NT2/D1 (cell line): ENCODE measurements around the gene LRRC32.

ENCODE experiments used
- DNase-seq: peaks from one replicate; pipeline ENCODE4 v3.0.0-alpha.2; 2011; ENCODE audit warnings: low read depth, low spot score
- H3K27me3 ChIP-seq: 2 replicates; pipeline ENCODE4 v1.6.0; 2011; ENCODE audit warnings: mild to moderate bottlenecking; ENCODE audit not compliant: insufficient read length, insufficient read depth
- H3K36me3 ChIP-seq: 2 replicates; pipeline ENCODE4 v1.6.1; 2011; ENCODE audit warnings: mild to moderate bottlenecking, low read length, mixed read lengths; ENCODE audit not compliant: insufficient read depth, insufficient read length
- H3K4me1 ChIP-seq: 2 replicates; pipeline ENCODE4 v1.5.1; 2011; ENCODE audit not compliant: insufficient read depth, insufficient read length
- H3K4me3 ChIP-seq: 2 replicates; pipeline ENCODE4 v1.5.1; 2011; ENCODE audit warnings: low read depth; ENCODE audit not compliant: insufficient read length
- H3K9ac ChIP-seq: 2 replicates; pipeline ENCODE4 v1.6.0; 2011; ENCODE audit warnings: low read depth; ENCODE audit not compliant: insufficient read length
- H3K9me3 ChIP-seq: 2 replicates; pipeline ENCODE4 v1.5.1; 2011; ENCODE audit warnings: mild to moderate bottlenecking, low read length; ENCODE audit not compliant: insufficient read depth
- SUZ12 ChIP-seq: IDR thresholded peaks from 2 replicates; pipeline ENCODE4 v1.6.1; 2011; ENCODE audit not compliant: insufficient read length, insufficient read depth; ENCODE audit errors: extremely low read depth
- YY1 ChIP-seq: IDR thresholded peaks from 2 replicates; pipeline ENCODE4 v1.6.1; 2011; ENCODE audit not compliant: insufficient read length, insufficient read depth
- ZNF274 ChIP-seq: IDR thresholded peaks from 2 replicates; pipeline ENCODE4 v1.6.1; 2011; ENCODE audit warnings: mild to moderate bottlenecking, low read depth, low read length

The LRRC32 gene

GRCh38 chr11:76684516-76684915, 14.0 kb upstream of the LRRC32 start:
- Histone ChIP-seq H3K4me1 (peaks cover 4% of the 10 kb centered on the region), H3K36me3 (no peaks in the 10 kb centered on the region), H3K9me3 (peaks cover 10% of the 10 kb centered on the region; the same call in 1 of the 2 replicates), H3K9ac (no peak overlapping the region), H3K27me3 (peaks cover 18% of the 10 kb centered on the region), H3K4me3 (no peak overlapping the region)
- no peak for DNase-seq
- no peak for TF ChIP-seq ZNF274
- no peak for TF ChIP-seq SUZ12
- no peak for TF ChIP-seq YY1

- no peak overlapping the region for H3K9ac ChIP-seq
- DNase-seq, result no peak
- H3K4me1 ChIP-seq, result peaks cover 4% of the 10 kb centered on the region
- no peak overlapping the region for H3K4me3 ChIP-seq
- TF ChIP-seq SUZ12, result no peak
- no peak for TF ChIP-seq YY1
- no peak for TF ChIP-seq ZNF274
- H3K36me3 ChIP-seq, result no peaks in the 10 kb centered on the region
- peaks cover 10% of the 10 kb centered on the region; the same call in 1 of the 2 replicates for H3K9me3 ChIP-seq
- peaks cover 21% of the 10 kb centered on the region for H3K27me3 ChIP-seq
Observed at GRCh38 chr11:76683161-76684095, 12.9 kb upstream of the LRRC32 start.

- TF ChIP-seq ZNF274 (no peak), SUZ12 (no peak), YY1 (no peak)
- peaks cover 21% of the 10 kb centered on the region for H3K27me3 ChIP-seq
- no peak overlapping the region for H3K9ac ChIP-seq
- no peak overlapping the region for H3K4me3 ChIP-seq
- H3K9me3 ChIP-seq, result peaks cover 10% of the 10 kb centered on the region; the same call in 1 of the 2 replicates
- H3K36me3 ChIP-seq, result no peaks in the 10 kb centered on the region
- H3K4me1 ChIP-seq, result peaks cover 4% of the 10 kb centered on the region
- DNase-seq, result no peak
Observed at GRCh38 chr11:76682684-76683083, 12.1 kb upstream of the LRRC32 start.

- Histone ChIP-seq H3K27me3 (peaks cover 21% of the 10 kb centered on the region), H3K4me3 (no peak overlapping the region), H3K9ac (no peak overlapping the region), H3K9me3 (peaks cover 10% of the 10 kb centered on the region; the same call in 1 of the 2 replicates), H3K4me1 (peaks cover 6% of the 10 kb centered on the region), H3K36me3 (no peaks in the 10 kb centered on the region)
- no peak for DNase-seq
- no peak for TF ChIP-seq ZNF274
Observed at GRCh38 chr11:76682106-76682505, 11.6 kb upstream of the LRRC32 start.

- TF ChIP-seq ZNF274 (no peak), YY1 (no peak), SUZ12 (no peak)
- peaks cover 10% of the 10 kb centered on the region; the same call in 1 of the 2 replicates for H3K9me3 ChIP-seq
- no peak overlapping the region for H3K9ac ChIP-seq
- H3K4me3 ChIP-seq, result no peak overlapping the region
- H3K4me1 ChIP-seq, result peaks cover 4% of the 10 kb centered on the region
- peak; percentile 51 for DNase-seq
- H3K27me3 ChIP-seq, result peaks cover 21% of the 10 kb centered on the region
- no peaks in the 10 kb centered on the region for H3K36me3 ChIP-seq
Observed at GRCh38 chr11:76680518-76681425, 10.2 kb upstream of the LRRC32 start.

GRCh38 chr11:76678321-76678720, 7.8 kb upstream of the LRRC32 start:
- Histone ChIP-seq H3K4me3 (no peak overlapping the region), H3K36me3 (no peaks in the 10 kb centered on the region), H3K4me1 (peaks cover 2% of the 10 kb centered on the region), H3K9ac (no peak overlapping the region), H3K27me3 (peaks cover 21% of the 10 kb centered on the region), H3K9me3 (no peaks in the 10 kb centered on the region)
- DNase-seq, result no peak
- no peak for TF ChIP-seq SUZ12

GRCh38 chr11:76677458-76677765, 6.9 kb upstream of the LRRC32 start:
- TF ChIP-seq YY1 (no peak), SUZ12 (no peak), ZNF274 (no peak)
- H3K4me1 ChIP-seq, result peaks cover 2% of the 10 kb centered on the region
- H3K9me3 ChIP-seq, result no peaks in the 10 kb centered on the region
- no peak for DNase-seq
- H3K27me3 ChIP-seq, result peaks cover 21% of the 10 kb centered on the region
- H3K4me3 ChIP-seq, result no peak overlapping the region
- H3K36me3 ChIP-seq, result no peaks in the 10 kb centered on the region
- H3K9ac ChIP-seq, result peak overlapping the region; percentile 42
